ENCODE results near the gene MAP3K1.

- no peak for TF ChIP-seq GATA2 (IDR thresholded peaks at IDR 0.05; ENCODE audit: low read depth, low read length)
- TF ChIP-seq GATA3 (IDR thresholded peaks at IDR 0.05; ENCODE audit: low read depth, low read length): no peak
Observed at GRCh38 chr5:56803894-56804293, 11.5 kb upstream of the MAP3K1 start.

Data from SH-SY5Y (cell line).